ENCODE measurements around the gene AKR7A3.

AKR7A3 gene

DNA sequence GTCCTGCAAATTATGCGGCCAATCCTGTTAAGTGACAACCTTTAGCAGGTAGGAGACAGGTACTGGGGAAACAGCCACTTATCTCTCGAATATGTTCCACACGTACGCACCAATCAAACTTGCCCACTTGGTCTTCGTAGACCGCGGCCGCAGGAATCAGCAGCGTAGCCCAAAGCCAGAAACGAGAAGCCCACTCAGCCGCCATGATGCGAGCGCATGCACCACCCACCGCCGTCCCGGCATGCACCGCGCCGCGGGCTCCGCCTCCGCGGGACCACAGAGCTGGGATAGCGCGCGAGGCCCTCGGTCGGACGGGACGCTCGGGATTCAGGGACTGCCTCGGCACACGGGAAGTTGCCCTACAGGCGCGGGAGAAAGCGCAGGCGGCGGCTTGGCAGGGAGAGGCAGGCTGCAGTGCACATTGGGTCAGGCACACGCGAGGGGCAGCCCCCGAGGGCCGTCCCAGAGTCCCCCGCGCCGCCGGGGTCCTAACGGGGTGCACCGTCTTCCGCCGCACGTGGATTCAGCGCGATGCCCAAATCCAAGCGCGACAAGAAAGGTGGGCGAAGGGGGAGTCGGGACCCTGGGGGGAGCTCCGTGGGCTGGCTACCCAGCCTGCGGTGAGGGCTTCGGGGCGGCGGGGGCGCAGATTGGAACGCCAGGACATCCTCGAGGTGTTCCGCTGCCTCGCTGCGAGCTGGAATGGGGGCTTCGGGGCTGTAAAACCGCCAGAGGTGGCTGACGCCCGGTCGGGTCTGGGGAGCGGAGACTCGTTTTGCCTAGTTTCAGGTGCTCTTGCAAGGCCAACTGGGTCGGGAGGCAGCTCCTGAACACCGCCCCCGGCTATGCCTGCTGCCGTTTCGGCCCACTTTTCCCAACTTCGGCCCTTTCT, 37.0 kb downstream of the AKR7A3 start, which contains the start of the genes EMC1 and MRTO4:
Gene EMC1 (minus strand): TSS at position 220 of the 892 bp plus-strand sequence. CDS start 15 bp downstream, at position 205.
Gene MRTO4 (plus strand): TSS at position 501 of the 892 bp plus-strand sequence. CDS start 31 bp downstream, at position 532.
- DNase-seq (ENCODE audit: low read depth, low spot score) = peak; percentile 38
- Histone ChIP-seq H3K27me3 (ENCODE audit: insufficient read depth, insufficient read length) (no peaks in the 10 kb centered on the region), H3K9ac (ENCODE audit: insufficient read length, low read depth) (peak within 1 kb of the TSS; percentile 98), H3K9me3 (ENCODE audit: insufficient read depth, low read length) (no peaks in the 10 kb centered on the region), H3K4me3 (ENCODE audit: insufficient read length, low read depth) (peak within 1 kb of the TSS; percentile 98), H3K36me3 (ENCODE audit: insufficient read depth, insufficient read length, low read length) (peaks cover 47% of the 10 kb centered on the region), H3K4me1 (ENCODE audit: insufficient read depth, insufficient read length) (peaks cover 6% of the 10 kb centered on the region)
- TF ChIP-seq YY1 (IDR thresholded peaks at IDR 0.05; ENCODE audit: insufficient read depth, insufficient read length) (peak; percentile 82), SUZ12 (IDR thresholded peaks at IDR 0.05; ENCODE audit: extremely low read depth, insufficient read depth, insufficient read length) (no peak), ZNF274 (IDR thresholded peaks at IDR 0.05; ENCODE audit: low read depth, low read length) (no peak)

- H3K9me3 ChIP-seq (ENCODE audit: insufficient read depth, low read length) = no peaks in the 10 kb centered on the region
Observed at GRCh38 chr1:19250629-19251304, 37.8 kb downstream of the AKR7A3 start.

DNA sequence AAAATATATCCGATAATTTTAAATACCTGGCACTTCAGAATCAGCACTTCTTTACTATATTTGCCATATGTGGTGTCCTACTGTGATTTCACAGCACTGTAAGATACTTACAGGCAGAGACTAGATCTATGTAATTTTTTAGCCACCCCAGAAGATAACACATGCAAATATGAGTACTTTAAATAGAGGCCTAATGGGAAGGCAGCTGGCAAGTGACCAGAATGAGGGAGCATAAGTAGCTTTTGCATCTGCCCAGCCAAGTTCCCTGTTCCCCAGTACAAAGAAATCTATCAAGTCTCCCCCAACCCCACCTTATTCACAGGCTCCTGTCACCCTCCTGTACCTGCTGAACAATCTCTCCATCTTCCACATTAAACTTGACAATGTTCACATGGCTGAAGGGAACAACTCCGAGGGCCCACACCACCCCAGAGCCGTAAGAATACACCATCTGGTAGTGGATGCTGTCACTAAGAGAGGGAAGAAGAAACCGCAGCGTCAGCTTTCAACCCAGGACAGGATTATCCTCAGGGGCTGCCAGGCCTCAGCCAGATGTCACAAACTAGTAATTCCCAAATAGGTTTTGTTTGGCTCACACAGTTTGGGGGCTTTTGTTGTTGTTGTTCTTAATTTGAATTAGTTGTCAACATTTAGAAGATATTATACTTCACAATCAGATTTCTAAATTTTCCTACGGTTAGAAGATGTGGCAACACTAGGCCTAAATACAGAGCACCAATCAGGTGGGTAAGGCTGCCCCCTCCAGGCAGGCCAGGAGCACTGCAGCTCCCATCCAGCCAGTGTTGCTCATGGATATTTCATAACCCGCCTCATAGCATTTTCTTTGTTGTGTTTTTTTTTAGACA, 47.7 kb downstream of the AKR7A3 start:
- Histone ChIP-seq H3K27me3 (ENCODE audit: insufficient read depth, insufficient read length) (no peaks in the 10 kb centered on the region), H3K4me3 (ENCODE audit: insufficient read length, low read depth) (no peak overlapping the region), H3K4me1 (ENCODE audit: insufficient read depth, insufficient read length) (no peaks in the 10 kb centered on the region), H3K36me3 (ENCODE audit: insufficient read depth, insufficient read length, low read length) (peaks cover 79% of the 10 kb centered on the region), H3K9ac (ENCODE audit: insufficient read length, low read depth) (no peak overlapping the region), H3K9me3 (ENCODE audit: insufficient read depth, low read length) (no peaks in the 10 kb centered on the region)
- TF ChIP-seq YY1 (IDR thresholded peaks at IDR 0.05; ENCODE audit: insufficient read depth, insufficient read length) (no peak), SUZ12 (IDR thresholded peaks at IDR 0.05; ENCODE audit: extremely low read depth, insufficient read depth, insufficient read length) (no peak), ZNF274 (IDR thresholded peaks at IDR 0.05; ENCODE audit: low read depth, low read length) (no peak)
- no peak for DNase-seq (ENCODE audit: low read depth, low spot score)

More at GRCh38 chr1:19250629-19251304, 37.8 kb downstream of the AKR7A3 start:
- Histone ChIP-seq H3K4me1 (ENCODE audit: insufficient read depth, insufficient read length) (peaks cover 6% of the 10 kb centered on the region), H3K4me3 (ENCODE audit: insufficient read length, low read depth) (peak overlapping the region; percentile 98), H3K27me3 (ENCODE audit: insufficient read depth, insufficient read length) (no peaks in the 10 kb centered on the region), H3K9ac (ENCODE audit: insufficient read length, low read depth) (peak overlapping the region; percentile 98), H3K36me3 (ENCODE audit: insufficient read depth, insufficient read length, low read length) (peaks cover 39% of the 10 kb centered on the region)
- no peak for TF ChIP-seq ZNF274 (IDR thresholded peaks at IDR 0.05; ENCODE audit: low read depth, low read length)
- DNase-seq (ENCODE audit: low read depth, low spot score) = no peak

DNA sequence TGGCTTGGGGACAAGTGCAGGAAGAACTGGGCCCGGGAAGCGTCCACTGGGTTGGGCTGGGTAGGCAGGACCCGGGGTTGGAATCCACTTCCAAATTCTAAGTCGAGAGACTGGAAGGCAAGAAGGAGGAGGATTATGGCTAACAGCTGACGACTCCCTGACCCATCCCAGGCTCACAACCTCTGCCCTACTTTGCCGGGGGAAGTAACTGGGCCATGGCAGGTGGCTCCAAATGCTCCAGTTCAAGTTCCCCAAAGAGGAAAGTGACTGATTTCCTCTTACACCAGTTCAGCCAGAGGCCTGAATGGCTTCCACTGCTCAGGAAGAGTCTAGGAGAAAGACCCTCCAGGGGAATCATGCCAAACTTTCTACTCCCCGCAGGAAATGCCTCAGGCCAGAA, 48.7 kb downstream of the AKR7A3 start:
- TF ChIP-seq YY1 (IDR thresholded peaks at IDR 0.05; ENCODE audit: insufficient read depth, insufficient read length) (no peak), ZNF274 (IDR thresholded peaks at IDR 0.05; ENCODE audit: low read depth, low read length) (no peak), SUZ12 (IDR thresholded peaks at IDR 0.05; ENCODE audit: extremely low read depth, insufficient read depth, insufficient read length) (no peak)
- peaks cover 81% of the 10 kb centered on the region for H3K36me3 ChIP-seq (ENCODE audit: insufficient read depth, insufficient read length, low read length)
- no peaks in the 10 kb centered on the region for H3K27me3 ChIP-seq (ENCODE audit: insufficient read depth, insufficient read length)
- no peak overlapping the region for H3K4me3 ChIP-seq (ENCODE audit: insufficient read length, low read depth)
- DNase-seq (ENCODE audit: low read depth, low spot score) = no peak
- no peaks in the 10 kb centered on the region for H3K4me1 ChIP-seq (ENCODE audit: insufficient read depth, insufficient read length)
- H3K9me3 ChIP-seq (ENCODE audit: insufficient read depth, low read length) = no peaks in the 10 kb centered on the region
- no peak overlapping the region for H3K9ac ChIP-seq (ENCODE audit: insufficient read length, low read depth)

DNA sequence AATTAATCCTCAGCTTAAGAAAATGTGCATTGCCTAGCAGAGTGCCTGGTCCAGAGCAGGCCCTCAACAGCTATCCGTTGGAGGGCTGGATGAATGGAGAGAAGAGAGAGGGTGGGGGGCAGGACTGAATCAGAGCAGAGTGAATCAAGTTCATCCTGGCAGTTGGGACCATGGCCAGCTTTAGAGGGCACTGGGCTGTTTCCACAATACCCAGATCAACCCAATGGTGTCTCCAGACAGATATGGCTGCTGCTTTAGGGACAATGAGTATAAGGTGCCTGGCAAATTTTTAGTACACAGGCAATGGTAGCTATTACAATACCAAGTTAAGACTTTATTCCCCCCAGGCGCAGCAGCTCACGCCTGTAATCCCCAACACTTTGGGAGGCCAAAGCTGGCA, 54.3 kb downstream of the AKR7A3 start:
- no peak overlapping the region for H3K4me3 ChIP-seq (ENCODE audit: insufficient read length, low read depth)
- DNase-seq (ENCODE audit: low read depth, low spot score) = no peak
- H3K9me3 ChIP-seq (ENCODE audit: insufficient read depth, low read length) = no peaks in the 10 kb centered on the region
- no peaks in the 10 kb centered on the region for H3K4me1 ChIP-seq (ENCODE audit: insufficient read depth, insufficient read length)
- no peaks in the 10 kb centered on the region for H3K27me3 ChIP-seq (ENCODE audit: insufficient read depth, insufficient read length)
- peaks cover 81% of the 10 kb centered on the region for H3K36me3 ChIP-seq (ENCODE audit: insufficient read depth, insufficient read length, low read length)
- H3K9ac ChIP-seq (ENCODE audit: insufficient read length, low read depth) = no peak overlapping the region
- TF ChIP-seq SUZ12 (IDR thresholded peaks at IDR 0.05; ENCODE audit: extremely low read depth, insufficient read depth, insufficient read length) = no peak
- TF ChIP-seq YY1 (IDR thresholded peaks at IDR 0.05; ENCODE audit: insufficient read depth, insufficient read length) = no peak
- no peak for TF ChIP-seq ZNF274 (IDR thresholded peaks at IDR 0.05; ENCODE audit: low read depth, low read length)
